Activated CD4-positive, alpha-beta T cell treated with anti-CD3 and anti-CD28 coated beads, Interleukin-2, amount 50 U/mL, for 1 hour (primary cell): Measurements from ENCODE around the gene L3MBTL4.
"Not testable (repeated sequence)": the region's sequence is repeated elsewhere in the genome, so short reads cannot be mapped to it uniquely, and the experiment has no call there.

Source experiments
- DNase-seq: peaks from one replicate; pipeline ENCODE4 v3.0.0-alpha.2; 2020

L3MBTL4 gene

GRCh38 chr18:6414723-6415417, at the start of gene L3MBTL4:
Gene L3MBTL4, minus strand, starts transcription at chr18:6414911. Its CDS starts 103,286 bp downstream, at chr18:6311625.
- DNase-seq: no peak

- DNase-seq: no peak
Measured at GRCh38 chr18:6452194-6452593, 37.5 kb upstream of the L3MBTL4 start.

- DNase-seq: no peak
Measured at GRCh38 chr18:6449213-6449612, 34.5 kb upstream of the L3MBTL4 start.

- no peak for DNase-seq
Measured at GRCh38 chr18:6444466-6445228, 29.9 kb upstream of the L3MBTL4 start.

- no peak for DNase-seq
Measured at GRCh38 chr18:6441200-6441599, 26.5 kb upstream of the L3MBTL4 start.

- DNase-seq: no peak
Measured at GRCh38 chr18:6437937-6438818, 23.5 kb upstream of the L3MBTL4 start.

- no peak for DNase-seq
Measured at GRCh38 chr18:6435731-6436130, 21.0 kb upstream of the L3MBTL4 start.

- no peak for DNase-seq
Measured at GRCh38 chr18:6434987-6435709, 20.4 kb upstream of the L3MBTL4 start.

- DNase-seq: no peak
Measured at GRCh38 chr18:6434481-6434880, 19.8 kb upstream of the L3MBTL4 start.

GRCh38 chr18:6431659-6432318, 17.1 kb upstream of the L3MBTL4 start:
- no peak for DNase-seq

GRCh38 chr18:6428851-6429395, 14.2 kb upstream of the L3MBTL4 start:
- DNase-seq: no peak

GRCh38 chr18:6427286-6427685, 12.6 kb upstream of the L3MBTL4 start:
- DNase-seq: no peak

GRCh38 chr18:6423289-6423688, 8.6 kb upstream of the L3MBTL4 start:
- no peak for DNase-seq

- no peak for DNase-seq
Measured at GRCh38 chr18:6414118-6414722, 491 bp downstream of the L3MBTL4 start.

- no peak for DNase-seq
Measured at GRCh38 chr18:6413579-6414117, 1.1 kb downstream of the L3MBTL4 start.

- no peak for DNase-seq
Measured at GRCh38 chr18:6412933-6413472, 1.7 kb downstream of the L3MBTL4 start.

- no peak for DNase-seq
Measured at GRCh38 chr18:6411382-6411781, 3.3 kb downstream of the L3MBTL4 start.

GRCh38 chr18:6409933-6410332, 4.8 kb downstream of the L3MBTL4 start:
- DNase-seq: no peak

GRCh38 chr18:6408543-6408942, 6.2 kb downstream of the L3MBTL4 start:
- DNase-seq: not testable (repeated sequence)

GRCh38 chr18:6406910-6407470, 7.7 kb downstream of the L3MBTL4 start:
- no peak for DNase-seq
